K562 (cell line): ENCODE results near the gene E2F2. TPM values are rescaled to one million over a fixed set of nuclear protein-coding genes. Genes with fewer than 3 reads are reported as not detected.

Source experiments
- BHLHE40 ChIP-seq: IDR thresholded peaks from 2 replicates; pipeline ENCODE4 v1.6.1; 2011; ENCODE audit warnings: low read length, improper control_type of control experiment
- CBFA2T2 ChIP-seq: fragments of 450-650 bp; conservative IDR thresholded peaks from 2 replicates; pipeline ENCODE4 v1.6.1; 2017; ENCODE audit warnings: mild to moderate bottlenecking
- EP400 ChIP-seq: fragments of 450-650 bp; IDR thresholded peaks from 2 replicates; pipeline ENCODE4 v1.6.1; 2017; ENCODE audit warnings: antibody characterized with exemption, mild to moderate bottlenecking, moderate library complexity
- EWSR1 ChIP-seq: fragments of 450-650 bp; IDR thresholded peaks from 2 replicates; pipeline ENCODE4 v1.6.1; 2018; ENCODE audit warnings: borderline replicate concordance, mild to moderate bottlenecking, low read depth, moderate library complexity; ENCODE audit not compliant: partially characterized antibody
- FUS ChIP-seq: fragments of 200-400 bp; formaldehyde crosslinking; optimal IDR thresholded peaks from 2 replicates; pipeline ENCODE3; 2017; ENCODE audit warnings: low read depth, low read length
- KAT7 ChIP-seq: sonication (generic); formaldehyde crosslinking; IDR thresholded peaks from 2 replicates; pipeline ENCODE4 v1.8.0; 2022; ENCODE audit warnings: missing genetic modification reagents, mild to moderate bottlenecking, borderline replicate concordance
- KHSRP ChIP-seq: fragments of 450-650 bp; IDR thresholded peaks from 2 replicates; pipeline ENCODE4 v1.6.1; 2017
- MYBL2 ChIP-seq, 2 experiments: fragments of 450-650 bp in 1 of 2; sonication (generic) in 1 of 2; formaldehyde crosslinking in 1 of 2; IDR thresholded peaks; 2 replicates each; pipeline versions ENCODE4 v1.6.1 to v1.8.1; 2017 to 2022; ENCODE audit warnings: borderline replicate concordance in 1 of 2, inconsistent platforms in 1 of 2, low read depth in 1 of 2, mild to moderate bottlenecking in 1 of 2, missing genetic modification reagents in 1 of 2, moderate library complexity in 1 of 2
- PTTG1 ChIP-seq: fragments of 450-650 bp; IDR thresholded peaks from 2 replicates; pipeline ENCODE4 v1.6.1; 2016; ENCODE audit warnings: low read depth, mild to moderate bottlenecking, missing genetic modification characterization, missing compliant biosample characterization
- RUNX1 ChIP-seq: sonication (generic); IDR thresholded peaks from 2 replicates; pipeline ENCODE4 v1.6.1; 2016; ENCODE audit warnings: antibody characterized with exemption, low read depth
- SMC3 ChIP-seq: conservative IDR thresholded peaks from 2 replicates; pipeline ENCODE4 v1.6.1; 2011; ENCODE audit warnings: low read depth, low read length, improper control_type of control experiment; ENCODE audit not compliant: insufficient read depth
- ZBED1 ChIP-seq: IDR thresholded peaks from 2 replicates; pipeline ENCODE4 v1.6.1; 2014
- ZNF224 ChIP-seq: sonication (generic); formaldehyde crosslinking; IDR thresholded peaks from 2 replicates; pipeline ENCODE4 v1.8.0; 2022; ENCODE audit warnings: mild to moderate bottlenecking, missing genetic modification reagents
- ZNF324 ChIP-seq: fragments of 250-450 bp; sonication (Bioruptor Pico); IDR thresholded peaks from 2 replicates; pipeline ENCODE4 v1.4.0; 2020; ENCODE audit warnings: mild to moderate bottlenecking
- ZNF398 ChIP-seq: fragments of 250-450 bp; sonication (Bioruptor Pico); IDR thresholded peaks from 2 replicates; pipeline ENCODE4 v1.8.0; 2021; ENCODE audit warnings: moderate library complexity, mild to moderate bottlenecking, inconsistent platforms
- ZNF584 ChIP-seq: fragments of 200-800 bp; sonication (Bioruptor generic); IDR thresholded peaks from 2 replicates; pipeline ENCODE4 v1.6.1; 2016; ENCODE audit warnings: low read depth, mild to moderate bottlenecking, missing genetic modification characterization, missing compliant biosample characterization
- ZNF79 ChIP-seq: fragments of 250-450 bp; sonication (Bioruptor Pico); IDR thresholded peaks from 2 replicates; pipeline ENCODE4 v1.4.0; 2020; ENCODE audit warnings: low read depth, mild to moderate bottlenecking, moderate library complexity
- polyA plus RNA-seq, 8 experiments: library from polyadenylated mRNA; depleted of rRNA in 4 of 8; stranded (reverse) in 5 of 8; unstranded in 3 of 8; fragments of >200 nt; fragmentation: Nextera tagmentation in 2 of 8; fragmentation: Illumina TruSeq in 1 of 8; extraction: Ambion mirVana in 2 of 8; extraction: Trizol in 1 of 8; gene quantifications; 2 replicates each; pipeline versions ENCODE4 v1.2.1 to v1.2.3, GENCODE V29; 2011 to 2014; ENCODE audit warnings: inconsistent platforms in 1 of 8, missing spikeins in 1 of 8
- total RNA-seq, 7 experiments: library from RNA; depleted of rRNA in 6 of 7; stranded (reverse); fragments of >200 nt in 6 of 7; fragmentation: Illumina TruSeq in 2 of 7; extraction: Trizol in 2 of 7; gene quantifications; 2 replicates each; pipeline versions ENCODE4 v1.2.1 to v1.2.3, GENCODE V29; 2011 to 2021; ENCODE audit warnings: low replicate concordance in 1 of 7
- TF ChIP-seq, protein P1 (sequence below): sonication (generic); formaldehyde crosslinking; IDR thresholded peaks from 2 replicates; pipeline ENCODE4 v1.8.0; 2022; ENCODE audit warnings: mild to moderate bottlenecking, low read depth, missing genetic modification reagents
- TF ChIP-seq, protein P2 (sequence below): fragments of 450-650 bp; IDR thresholded peaks from 2 replicates; pipeline ENCODE4 v1.6.1; 2016; ENCODE audit warnings: mild to moderate bottlenecking
- TF ChIP-seq, protein P3 (sequence below): fragments of 250-450 bp; sonication (Bioruptor Pico); IDR thresholded peaks from 2 replicates; pipeline ENCODE4 v1.9.0; 2021; ENCODE audit warnings: mild to moderate bottlenecking, inconsistent platforms

Gene E2F2
- total and polyA plus RNA-seq, 9 of the 15 experiments (the other 6 are each of a cell fraction or from before 2014, with no cell fraction given) = 3.1 to 25.3 (median 11.4) TPM

GRCh38 chr1:23530747-23531561 lies at the start of gene E2F2 (continued):
- TF ChIP-seq ZNF398 (CRISPR knock-in tag) (no peak), ZNF224 (CRISPR knock-in tag) (no peak), EP400 (peak; percentile 80; the same call in 1 of the 2 replicates), FUS (peak; percentile 90), PTTG1 (tag) (no peak), ZBED1 (no peak), KHSRP (no peak), SMC3 (no peak), EWSR1 (no peak), ZNF79 (CRISPR knock-in tag) (no peak), BHLHE40 (no peak), KAT7 (peak; percentile 84; the same call in 1 of the 2 replicates), ZNF324 (CRISPR knock-in tag) (no peak), CBFA2T2 (no peak), RUNX1 (no peak), ZNF584 (no peak; the same call in 1 of the 2 replicates), MYBL2 (IDR thresholded peaks at IDR 0.05; ENCODE audit: low read depth) (peak; percentile 75; the same call in 1 of the 2 replicates), MYBL2 (CRISPR knock-in tag; IDR thresholded peaks at IDR 0.05; ENCODE audit: borderline replicate concordance) (no peak)
- TF ChIP-seq, protein P1, sequence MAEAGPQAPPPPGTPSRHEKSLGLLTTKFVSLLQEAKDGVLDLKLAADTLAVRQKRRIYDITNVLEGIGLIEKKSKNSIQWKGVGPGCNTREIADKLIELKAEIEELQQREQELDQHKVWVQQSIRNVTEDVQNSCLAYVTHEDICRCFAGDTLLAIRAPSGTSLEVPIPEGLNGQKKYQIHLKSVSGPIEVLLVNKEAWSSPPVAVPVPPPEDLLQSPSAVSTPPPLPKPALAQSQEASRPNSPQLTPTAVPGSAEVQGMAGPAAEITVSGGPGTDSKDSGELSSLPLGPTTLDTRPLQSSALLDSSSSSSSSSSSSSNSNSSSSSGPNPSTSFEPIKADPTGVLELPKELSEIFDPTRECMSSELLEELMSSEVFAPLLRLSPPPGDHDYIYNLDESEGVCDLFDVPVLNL (CRISPR knock-in tag) = peak; percentile 87; the same call in 1 of the 2 replicates
- TF ChIP-seq, protein P2, sequence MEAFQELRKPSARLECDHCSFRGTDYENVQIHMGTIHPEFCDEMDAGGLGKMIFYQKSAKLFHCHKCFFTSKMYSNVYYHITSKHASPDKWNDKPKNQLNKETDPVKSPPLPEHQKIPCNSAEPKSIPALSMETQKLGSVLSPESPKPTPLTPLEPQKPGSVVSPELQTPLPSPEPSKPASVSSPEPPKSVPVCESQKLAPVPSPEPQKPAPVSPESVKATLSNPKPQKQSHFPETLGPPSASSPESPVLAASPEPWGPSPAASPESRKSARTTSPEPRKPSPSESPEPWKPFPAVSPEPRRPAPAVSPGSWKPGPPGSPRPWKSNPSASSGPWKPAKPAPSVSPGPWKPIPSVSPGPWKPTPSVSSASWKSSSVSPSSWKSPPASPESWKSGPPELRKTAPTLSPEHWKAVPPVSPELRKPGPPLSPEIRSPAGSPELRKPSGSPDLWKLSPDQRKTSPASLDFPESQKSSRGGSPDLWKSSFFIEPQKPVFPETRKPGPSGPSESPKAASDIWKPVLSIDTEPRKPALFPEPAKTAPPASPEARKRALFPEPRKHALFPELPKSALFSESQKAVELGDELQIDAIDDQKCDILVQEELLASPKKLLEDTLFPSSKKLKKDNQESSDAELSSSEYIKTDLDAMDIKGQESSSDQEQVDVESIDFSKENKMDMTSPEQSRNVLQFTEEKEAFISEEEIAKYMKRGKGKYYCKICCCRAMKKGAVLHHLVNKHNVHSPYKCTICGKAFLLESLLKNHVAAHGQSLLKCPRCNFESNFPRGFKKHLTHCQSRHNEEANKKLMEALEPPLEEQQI = no peak
- TF ChIP-seq, protein P3, sequence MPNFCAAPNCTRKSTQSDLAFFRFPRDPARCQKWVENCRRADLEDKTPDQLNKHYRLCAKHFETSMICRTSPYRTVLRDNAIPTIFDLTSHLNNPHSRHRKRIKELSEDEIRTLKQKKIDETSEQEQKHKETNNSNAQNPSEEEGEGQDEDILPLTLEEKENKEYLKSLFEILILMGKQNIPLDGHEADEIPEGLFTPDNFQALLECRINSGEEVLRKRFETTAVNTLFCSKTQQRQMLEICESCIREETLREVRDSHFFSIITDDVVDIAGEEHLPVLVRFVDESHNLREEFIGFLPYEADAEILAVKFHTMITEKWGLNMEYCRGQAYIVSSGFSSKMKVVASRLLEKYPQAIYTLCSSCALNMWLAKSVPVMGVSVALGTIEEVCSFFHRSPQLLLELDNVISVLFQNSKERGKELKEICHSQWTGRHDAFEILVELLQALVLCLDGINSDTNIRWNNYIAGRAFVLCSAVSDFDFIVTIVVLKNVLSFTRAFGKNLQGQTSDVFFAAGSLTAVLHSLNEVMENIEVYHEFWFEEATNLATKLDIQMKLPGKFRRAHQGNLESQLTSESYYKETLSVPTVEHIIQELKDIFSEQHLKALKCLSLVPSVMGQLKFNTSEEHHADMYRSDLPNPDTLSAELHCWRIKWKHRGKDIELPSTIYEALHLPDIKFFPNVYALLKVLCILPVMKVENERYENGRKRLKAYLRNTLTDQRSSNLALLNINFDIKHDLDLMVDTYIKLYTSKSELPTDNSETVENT (CRISPR knock-in tag) = no peak
